Measurements from ENCODE around the gene C18orf63. TPM values are rescaled to one million over a fixed set of nuclear protein-coding genes. Genes with fewer than 3 reads are reported as not detected.

The C18orf63 gene
- total RNA-seq, 1 donor from 2014 or later = not detected

- Mint-ChIP-seq H3K4me3 (ENCODE audit: unreplicated experiment) (no peak overlapping the region), H3K36me3 (ENCODE audit: low read depth, unreplicated experiment) (peaks cover 9% of the 10 kb centered on the region), H3K27ac (ENCODE audit: unreplicated experiment) (no peak overlapping the region), H3K4me1 (ENCODE audit: unreplicated experiment) (peaks cover 68% of the 10 kb centered on the region), H3K9me3 (ENCODE audit: unreplicated experiment) (no peaks in the 10 kb centered on the region), H3K27me3 (ENCODE audit: unreplicated experiment) (peaks cover 15% of the 10 kb centered on the region)
- DNase-seq (ENCODE audit: low spot score) = no peak
- no peak for TF ChIP-seq CTCF (IDR thresholded peaks at IDR 0.05; ENCODE audit: unreplicated experiment)
These were observed 29.4 kb upstream of the C18orf63 start for GRCh38 chr18:74286106-74286855.

- Mint-ChIP-seq H3K36me3 (ENCODE audit: low read depth, unreplicated experiment) (peaks cover 4% of the 10 kb centered on the region), H3K4me3 (ENCODE audit: unreplicated experiment) (no peak overlapping the region), H3K27ac (ENCODE audit: unreplicated experiment) (no peak overlapping the region), H3K9me3 (ENCODE audit: unreplicated experiment) (no peaks in the 10 kb centered on the region), H3K4me1 (ENCODE audit: unreplicated experiment) (peaks cover 62% of the 10 kb centered on the region), H3K27me3 (ENCODE audit: unreplicated experiment) (peaks cover 15% of the 10 kb centered on the region)
- no peak for TF ChIP-seq CTCF (IDR thresholded peaks at IDR 0.05; ENCODE audit: unreplicated experiment)
- no peak for DNase-seq (ENCODE audit: low spot score)
These were observed 28.8 kb upstream of the C18orf63 start for GRCh38 chr18:74286856-74287255.

GRCh38 chr18:74288041-74288440 is 27.6 kb upstream of the C18orf63 start:
- Mint-ChIP-seq H3K36me3 (ENCODE audit: low read depth, unreplicated experiment) (no peaks in the 10 kb centered on the region), H3K4me3 (ENCODE audit: unreplicated experiment) (peak overlapping the region; percentile 1), H3K9me3 (ENCODE audit: unreplicated experiment) (no peaks in the 10 kb centered on the region), H3K27me3 (ENCODE audit: unreplicated experiment) (peaks cover 10% of the 10 kb centered on the region), H3K27ac (ENCODE audit: unreplicated experiment) (no peak overlapping the region), H3K4me1 (ENCODE audit: unreplicated experiment) (peaks cover 52% of the 10 kb centered on the region)
- no peak for DNase-seq (ENCODE audit: low spot score)
- TF ChIP-seq CTCF (IDR thresholded peaks at IDR 0.05; ENCODE audit: unreplicated experiment) = no peak

GRCh38 chr18:74288730-74289129 is 26.9 kb upstream of the C18orf63 start:
- peaks cover 9% of the 10 kb centered on the region for H3K27me3 Mint-ChIP-seq (ENCODE audit: unreplicated experiment)
- H3K27ac Mint-ChIP-seq (ENCODE audit: unreplicated experiment) = no peak overlapping the region
- DNase-seq (ENCODE audit: low spot score) = no peak
- H3K4me3 Mint-ChIP-seq (ENCODE audit: unreplicated experiment) = peak overlapping the region; percentile 1
- peaks cover 45% of the 10 kb centered on the region for H3K4me1 Mint-ChIP-seq (ENCODE audit: unreplicated experiment)
- no peak for TF ChIP-seq CTCF (IDR thresholded peaks at IDR 0.05; ENCODE audit: unreplicated experiment)
- no peaks in the 10 kb centered on the region for H3K36me3 Mint-ChIP-seq (ENCODE audit: low read depth, unreplicated experiment)
- no peaks in the 10 kb centered on the region for H3K9me3 Mint-ChIP-seq (ENCODE audit: unreplicated experiment)

- peaks cover 9% of the 10 kb centered on the region for H3K27me3 Mint-ChIP-seq (ENCODE audit: unreplicated experiment)
- no peak for DNase-seq (ENCODE audit: low spot score)
- peak overlapping the region; percentile 17 for H3K27ac Mint-ChIP-seq (ENCODE audit: unreplicated experiment)
- no peaks in the 10 kb centered on the region for H3K36me3 Mint-ChIP-seq (ENCODE audit: low read depth, unreplicated experiment)
- peaks cover 41% of the 10 kb centered on the region for H3K4me1 Mint-ChIP-seq (ENCODE audit: unreplicated experiment)
- no peak overlapping the region for H3K4me3 Mint-ChIP-seq (ENCODE audit: unreplicated experiment)
- TF ChIP-seq CTCF (IDR thresholded peaks at IDR 0.05; ENCODE audit: unreplicated experiment) = no peak
- H3K9me3 Mint-ChIP-seq (ENCODE audit: unreplicated experiment) = no peaks in the 10 kb centered on the region
These were observed 26.5 kb upstream of the C18orf63 start for GRCh38 chr18:74289137-74289536.

Data from endothelial cell (in vitro differentiated cells).